ENCODE results near the gene IGFALS. TPM values are rescaled to one million over a fixed set of nuclear protein-coding genes. Genes with fewer than 3 reads are reported as not detected.

The IGFALS gene
- total and polyA plus RNA-seq, 2 donors (not counting 3 experiments of a cell fraction or from before 2014, with no cell fraction given), result not detected

DNA sequence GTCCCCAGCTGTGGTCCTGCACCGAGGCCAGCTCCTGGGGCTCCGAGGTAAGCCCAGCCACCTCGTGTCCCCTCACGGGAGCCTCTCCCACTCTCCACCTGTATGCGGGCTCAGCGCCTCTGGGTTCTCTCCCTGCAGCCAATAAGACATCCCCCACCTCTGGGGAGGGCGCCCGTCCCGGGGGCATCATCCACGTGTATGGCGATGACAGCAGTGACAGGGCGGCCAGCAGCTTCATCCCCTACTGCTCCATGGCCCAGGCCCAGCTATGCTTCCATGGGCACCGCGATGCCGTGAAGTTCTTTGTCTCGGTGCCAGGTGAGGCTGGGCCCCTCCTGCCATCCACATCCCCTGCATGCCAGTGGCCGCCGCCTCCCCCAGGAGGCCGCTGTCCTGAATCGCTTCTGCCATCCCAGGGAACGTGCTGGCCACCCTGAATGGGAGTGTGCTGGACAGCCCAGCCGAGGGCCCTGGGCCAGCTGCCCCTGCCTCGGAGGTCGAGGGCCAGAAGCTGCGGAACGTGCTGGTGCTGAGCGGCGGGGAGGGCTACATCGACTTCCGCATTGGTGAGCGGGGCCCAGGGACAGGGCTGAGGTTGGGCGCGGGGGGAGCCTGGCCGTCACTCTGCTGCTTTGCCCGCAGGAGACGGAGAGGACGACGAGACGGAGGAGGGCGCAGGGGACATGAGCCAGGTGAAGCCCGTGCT is 25.3 kb downstream of the IGFALS start:
- no peak overlapping the region for H3K27ac ChIP-seq (ENCODE audit: insufficient read depth, low read depth, low read length)
- DNase-seq (ENCODE audit: low read depth, low spot score) (no peak), FAIRE-seq (no peak)
- dilution Hi-C loops (cut with MboI; ENCODE audit: extremely low pct_ligation_motif_present, low sequenced_read_pairs), result no loop called here
- peaks cover 6% of the 10 kb centered on the region for H3K79me2 ChIP-seq (ENCODE audit: control insufficient read depth, insufficient read depth, low read length)
- no TSS peak for BruUV-seq (replicated peaks)
- no peak overlapping the region for H2AFZ ChIP-seq (ENCODE audit: low read depth, low read length)
- TF ChIP-seq EZH2 (IDR thresholded peaks at IDR 0.05; ENCODE audit: borderline replicate concordance, low read depth, low read length, severe bottlenecking) (no peak), JUN (IDR thresholded peaks at IDR 0.05; ENCODE audit: borderline replicate concordance, insufficient read depth, insufficient read length, low read depth) (no peak), POLR2A (IDR thresholded peaks at IDR 0.05; ENCODE audit: low read depth, low read length) (no peak), POLR2AphosphoS5 (IDR thresholded peaks at IDR 0.05; ENCODE audit: insufficient read depth, low read depth, low read length) (no peak), FOS (IDR thresholded peaks at IDR 0.05; ENCODE audit: borderline replicate concordance, insufficient read depth, low read length) (no peak), MYC (IDR thresholded peaks at IDR 0.05; ENCODE audit: low read depth, low read length) (no peak)
- TF ChIP-seq, protein P1, sequence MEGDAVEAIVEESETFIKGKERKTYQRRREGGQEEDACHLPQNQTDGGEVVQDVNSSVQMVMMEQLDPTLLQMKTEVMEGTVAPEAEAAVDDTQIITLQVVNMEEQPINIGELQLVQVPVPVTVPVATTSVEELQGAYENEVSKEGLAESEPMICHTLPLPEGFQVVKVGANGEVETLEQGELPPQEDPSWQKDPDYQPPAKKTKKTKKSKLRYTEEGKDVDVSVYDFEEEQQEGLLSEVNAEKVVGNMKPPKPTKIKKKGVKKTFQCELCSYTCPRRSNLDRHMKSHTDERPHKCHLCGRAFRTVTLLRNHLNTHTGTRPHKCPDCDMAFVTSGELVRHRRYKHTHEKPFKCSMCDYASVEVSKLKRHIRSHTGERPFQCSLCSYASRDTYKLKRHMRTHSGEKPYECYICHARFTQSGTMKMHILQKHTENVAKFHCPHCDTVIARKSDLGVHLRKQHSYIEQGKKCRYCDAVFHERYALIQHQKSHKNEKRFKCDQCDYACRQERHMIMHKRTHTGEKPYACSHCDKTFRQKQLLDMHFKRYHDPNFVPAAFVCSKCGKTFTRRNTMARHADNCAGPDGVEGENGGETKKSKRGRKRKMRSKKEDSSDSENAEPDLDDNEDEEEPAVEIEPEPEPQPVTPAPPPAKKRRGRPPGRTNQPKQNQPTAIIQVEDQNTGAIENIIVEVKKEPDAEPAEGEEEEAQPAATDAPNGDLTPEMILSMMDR (IDR thresholded peaks at IDR 0.05; ENCODE audit: extremely low read depth in 1 of 2, insufficient read depth in 1 of 2, low read depth in 1 of 2, low read length in 2 of 2), result no peak
- TF ChIP-seq, protein P2, sequence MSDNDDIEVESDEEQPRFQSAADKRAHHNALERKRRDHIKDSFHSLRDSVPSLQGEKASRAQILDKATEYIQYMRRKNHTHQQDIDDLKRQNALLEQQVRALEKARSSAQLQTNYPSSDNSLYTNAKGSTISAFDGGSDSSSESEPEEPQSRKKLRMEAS (IDR thresholded peaks at IDR 0.05; ENCODE audit: insufficient read depth, insufficient read length), result no peak
- peaks cover 11% of the 10 kb centered on the region for H3K4me1 ChIP-seq (ENCODE audit: control insufficient read depth, extremely low read depth, insufficient read depth, low read length)
- no peak overlapping the region for H3K4me2 ChIP-seq (ENCODE audit: insufficient read depth, low read length)
- H3K9me1 ChIP-seq (replicated peaks; ENCODE audit: control insufficient read depth, extremely low read depth, insufficient read depth, low read length), result no peaks in the 10 kb centered on the region
- ChIA-PET POLR2A (no interaction called here), CTCF (interaction anchor here (1.3 kb wide), 1 partner anchor 62 kb away, joined by 3 read pairs; the partner anchor contains the start of gene MAPK8IP3)
- no peaks in the 10 kb centered on the region for H3K27me3 ChIP-seq (ENCODE audit: control insufficient read depth in 2 of 2, insufficient read depth in 2 of 2, low read length in 2 of 2)
- intact Hi-C loops (cut with micrococcal nuclease), result no loop called here
- no peak overlapping the region for H3K4me3 ChIP-seq (replicated peaks in 1 of 3; ENCODE audit: insufficient read depth in 1 of 3, low read depth in 1 of 3, low read length in 3 of 3)
- no peak overlapping the region for H3K9ac ChIP-seq (replicated peaks; ENCODE audit: extremely low read depth, insufficient read depth, low read length)
- H3K9me3 ChIP-seq (replicated peaks; ENCODE audit: control insufficient read depth, insufficient read depth, low read length), result no peaks in the 10 kb centered on the region
- no peaks in the 10 kb centered on the region for H4K20me1 ChIP-seq (replicated peaks; ENCODE audit: control insufficient read depth, extremely low read depth, insufficient read depth, low read length)
- peaks cover 3 to 40% of the 10 kb centered on the region in 2 experiments for H3K36me3 ChIP-seq (ENCODE audit: control insufficient read depth in 2 of 2, extremely low read depth in 1 of 2, insufficient read depth in 2 of 2, low read length in 2 of 2)

Data from endothelial cell of umbilical vein (primary cell).